ENCODE results near the gene GAB4. TPM values are rescaled to one million over a fixed set of nuclear protein-coding genes. Genes with fewer than 3 reads are reported as not detected.

Gene GAB4
- total RNA-seq, 4 donors from 2014 or later: 0.21 to 0.22 TPM; not detected in 2

- no peak for DNase-seq (ENCODE audit: low spot score in 2 of 2)
- Histone ChIP-seq H3K27me3 (no peaks in the 10 kb centered on the region), H3K4me1 (no peaks in the 10 kb centered on the region), H3K4me3 (no peak overlapping the region), H3K9me3 (no peaks in the 10 kb centered on the region), H3K27ac (no peak overlapping the region), H3K36me3 (no peaks in the 10 kb centered on the region)
- WGBS, 2 donors: 76 to 82% methylated on average over 16 to 17 of the region's 18 CpGs
- TF ChIP-seq CTCF (IDR thresholded peaks at IDR 0.05) (no peak), POLR2A (IDR thresholded peaks at IDR 0.05) (no peak), EP300 (IDR thresholded peaks at IDR 0.05) (no peak)
Observed at GRCh38 chr22:16963189-16963945, 44.7 kb downstream of the GAB4 start.

- no peaks in the 10 kb centered on the region for H3K4me1 ChIP-seq
- H3K4me3 ChIP-seq: no peak overlapping the region
- no peaks in the 10 kb centered on the region for H3K36me3 ChIP-seq
- no peaks in the 10 kb centered on the region for H3K9me3 ChIP-seq
- TF ChIP-seq EP300 (IDR thresholded peaks at IDR 0.05): no peak
- TF ChIP-seq CTCF (IDR thresholded peaks at IDR 0.05): no peak
- TF ChIP-seq POLR2A (IDR thresholded peaks at IDR 0.05): no peak
- H3K27ac ChIP-seq: no peak overlapping the region
- WGBS, 2 donors: 87 to 94% methylated on average over 7 of the region's 7 CpGs
- no peaks in the 10 kb centered on the region for H3K27me3 ChIP-seq
- DNase-seq (ENCODE audit: low spot score in 2 of 2): no peak
Observed at GRCh38 chr22:16962501-16962900, 45.5 kb downstream of the GAB4 start.

GRCh38 chr22:16961477-16962186, 46.4 kb downstream of the GAB4 start:
- Histone ChIP-seq H3K36me3 (no peaks in the 10 kb centered on the region), H3K27ac (no peak overlapping the region), H3K27me3 (no peaks in the 10 kb centered on the region), H3K9me3 (no peaks in the 10 kb centered on the region), H3K4me3 (no peak overlapping the region), H3K4me1 (no peaks in the 10 kb centered on the region)
- TF ChIP-seq POLR2A (IDR thresholded peaks at IDR 0.05) (no peak), CTCF (IDR thresholded peaks at IDR 0.05) (no peak), EP300 (IDR thresholded peaks at IDR 0.05) (no peak)
- DNase-seq (ENCODE audit: low spot score in 2 of 2): no peak
- WGBS, 2 donors: 73 to 79% methylated on average over 14 of the region's 14 CpGs

- H3K36me3 ChIP-seq: no peaks in the 10 kb centered on the region
- H3K4me1 ChIP-seq: no peaks in the 10 kb centered on the region
- WGBS, 2 donors: 79 to 80% methylated on average over 4 of the region's 4 CpGs
- no peaks in the 10 kb centered on the region for H3K9me3 ChIP-seq
- no peak overlapping the region for H3K4me3 ChIP-seq
- H3K27me3 ChIP-seq: no peaks in the 10 kb centered on the region
- no peak overlapping the region for H3K27ac ChIP-seq
- TF ChIP-seq POLR2A (IDR thresholded peaks at IDR 0.05) (no peak), EP300 (IDR thresholded peaks at IDR 0.05) (no peak), CTCF (IDR thresholded peaks at IDR 0.05) (no peak)
- DNase-seq (ENCODE audit: low spot score in 2 of 2): no peak
Observed at GRCh38 chr22:16960884-16961249, 47.2 kb downstream of the GAB4 start.

- no peaks in the 10 kb centered on the region for H3K27me3 ChIP-seq
- H3K4me3 ChIP-seq: no peak overlapping the region
- no peaks in the 10 kb centered on the region for H3K4me1 ChIP-seq
- no peak for TF ChIP-seq CTCF (IDR thresholded peaks at IDR 0.05)
- no peak for TF ChIP-seq POLR2A (IDR thresholded peaks at IDR 0.05)
- TF ChIP-seq EP300 (IDR thresholded peaks at IDR 0.05): no peak
- H3K36me3 ChIP-seq: no peaks in the 10 kb centered on the region
- 67 to 69% methylated on average over 3 of the region's 3 CpGs for WGBS, 2 donors
- H3K27ac ChIP-seq: no peak overlapping the region
- DNase-seq (ENCODE audit: low spot score in 2 of 2): no peak
- no peaks in the 10 kb centered on the region for H3K9me3 ChIP-seq
Observed at GRCh38 chr22:16960220-16960883, 47.7 kb downstream of the GAB4 start.

Data from tibial nerve (tissue), 4 donors.